GM23338 (cell line): ENCODE data around the gene CDKAL1.

Experiments used
- POLR2AphosphoS5 ChIP-seq: IDR thresholded peaks from 2 replicates; pipeline ENCODE4 v1.6.1; 2016; ENCODE audit warnings: antibody characterized with exemption, low read depth
- REST ChIP-seq: IDR thresholded peaks from one replicate; pipeline ENCODE4 v1.6.1; 2018; ENCODE audit warnings: antibody characterized with exemption; ENCODE audit not compliant: unreplicated experiment
- STAT1 ChIP-seq: IDR thresholded peaks from one replicate; pipeline ENCODE4 v1.6.1; 2016; ENCODE audit warnings: antibody characterized with exemption; ENCODE audit not compliant: unreplicated experiment
- TF ChIP-seq, protein P1 (sequence below), 2 experiments: fragments of 200-600 bp in 1 of 2; sonication (generic) in 1 of 2; conservative IDR thresholded peaks; 2 replicates each; pipeline versions ENCODE4 v1.5.1 to v1.6.1; 2016 to 2017; ENCODE audit warnings: antibody characterized with exemption in 2 of 2, low read depth in 2 of 2, mild to moderate bottlenecking in 2 of 2, moderate library complexity in 1 of 2

DNA sequence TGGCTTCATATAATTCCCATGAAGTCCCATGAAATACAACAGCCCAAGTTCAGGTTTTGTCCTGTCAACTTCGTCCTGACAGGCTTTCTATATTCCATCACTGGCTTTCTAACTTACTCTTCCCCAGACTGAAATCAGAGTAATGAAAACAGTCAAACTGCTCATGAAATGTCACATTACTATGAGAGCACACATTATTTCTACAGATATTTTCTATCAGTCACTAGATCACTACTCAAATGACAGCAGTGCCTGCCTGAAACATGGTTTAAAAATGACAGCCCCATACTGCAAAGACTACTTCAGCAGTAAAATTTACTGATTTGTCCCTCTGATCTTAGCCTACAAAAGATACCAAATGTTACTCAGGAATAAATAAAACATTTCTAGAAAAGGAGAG is 616.4 kb downstream of the CDKAL1 start:
- TF ChIP-seq, protein P1, sequence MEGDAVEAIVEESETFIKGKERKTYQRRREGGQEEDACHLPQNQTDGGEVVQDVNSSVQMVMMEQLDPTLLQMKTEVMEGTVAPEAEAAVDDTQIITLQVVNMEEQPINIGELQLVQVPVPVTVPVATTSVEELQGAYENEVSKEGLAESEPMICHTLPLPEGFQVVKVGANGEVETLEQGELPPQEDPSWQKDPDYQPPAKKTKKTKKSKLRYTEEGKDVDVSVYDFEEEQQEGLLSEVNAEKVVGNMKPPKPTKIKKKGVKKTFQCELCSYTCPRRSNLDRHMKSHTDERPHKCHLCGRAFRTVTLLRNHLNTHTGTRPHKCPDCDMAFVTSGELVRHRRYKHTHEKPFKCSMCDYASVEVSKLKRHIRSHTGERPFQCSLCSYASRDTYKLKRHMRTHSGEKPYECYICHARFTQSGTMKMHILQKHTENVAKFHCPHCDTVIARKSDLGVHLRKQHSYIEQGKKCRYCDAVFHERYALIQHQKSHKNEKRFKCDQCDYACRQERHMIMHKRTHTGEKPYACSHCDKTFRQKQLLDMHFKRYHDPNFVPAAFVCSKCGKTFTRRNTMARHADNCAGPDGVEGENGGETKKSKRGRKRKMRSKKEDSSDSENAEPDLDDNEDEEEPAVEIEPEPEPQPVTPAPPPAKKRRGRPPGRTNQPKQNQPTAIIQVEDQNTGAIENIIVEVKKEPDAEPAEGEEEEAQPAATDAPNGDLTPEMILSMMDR (conservative IDR thresholded peaks at IDR 0.05; ENCODE audit: low read depth in 2 of 2), result no peak
- TF ChIP-seq POLR2AphosphoS5 (no peak), STAT1 (no peak), REST (no peak)
